Activated CD4-positive, alpha-beta memory T cell treated with anti-CD3 and anti-CD28 coated beads for 36 hours (primary cell): Measurements from ENCODE around the gene KIF25. TPM values are rescaled to one million over a fixed set of nuclear protein-coding genes. Genes with fewer than 3 reads are reported as not detected.

Experiments
- CTCF ChIA-PET: fragments of 350-600 bp; sonication (Branson Sonifier 250); formaldehyde crosslinking; loops from one replicate; lab custom pipeline; 2021; ENCODE audit warnings: antibody characterized with exemption, inconsistent platforms; lab: Charles Lee
- POLR2A ChIA-PET: fragments of 350-600 bp; sonication (Branson Sonifier 250); formaldehyde crosslinking; loops from one replicate; lab custom pipeline; 2021; ENCODE audit warnings: antibody characterized with exemption; lab: Charles Lee
- DNase-seq: peaks from one replicate; pipeline ENCODE4 v3.0.0-alpha.2; 2020
- H3K27ac Mint-ChIP-seq: one replicate; pipeline ENCODE4 v1.8.0; 2021; ENCODE audit warnings: mixed read lengths
- H3K27me3 Mint-ChIP-seq: one replicate; pipeline ENCODE4 v1.8.0; 2021; ENCODE audit warnings: mixed read lengths
- H3K36me3 Mint-ChIP-seq: one replicate; pipeline ENCODE4 v1.8.0; 2021; ENCODE audit warnings: mixed read lengths
- H3K4me1 Mint-ChIP-seq: one replicate; pipeline ENCODE4 v1.8.0; 2021; ENCODE audit warnings: low read depth, mixed read lengths
- H3K4me3 Mint-ChIP-seq: one replicate; pipeline ENCODE4 v1.8.0; 2021; ENCODE audit warnings: mild to moderate bottlenecking, mixed read lengths
- H3K9me3 Mint-ChIP-seq: one replicate; pipeline ENCODE4 v1.8.0; 2021; ENCODE audit warnings: mixed read lengths
- intact Hi-C: fragments of 100-400 bp; cut with micrococcal nuclease; formaldehyde crosslinking; loops from one replicate; pipeline ENCODE4 v1.15.1; 2023
- total RNA-seq, 2 experiments: library from RNA; stranded (reverse); gene quantifications; one replicate each; pipeline ENCODE4 v1.2.3, GENCODE V29; 2021

Gene KIF25
- total RNA-seq, 2 experiments from 2014 or later: not detected

GRCh38 chr6:168080393-168081077 lies 83.1 kb downstream of the KIF25 start:
- POLR2A ChIA-PET: no interaction called here

DNA sequence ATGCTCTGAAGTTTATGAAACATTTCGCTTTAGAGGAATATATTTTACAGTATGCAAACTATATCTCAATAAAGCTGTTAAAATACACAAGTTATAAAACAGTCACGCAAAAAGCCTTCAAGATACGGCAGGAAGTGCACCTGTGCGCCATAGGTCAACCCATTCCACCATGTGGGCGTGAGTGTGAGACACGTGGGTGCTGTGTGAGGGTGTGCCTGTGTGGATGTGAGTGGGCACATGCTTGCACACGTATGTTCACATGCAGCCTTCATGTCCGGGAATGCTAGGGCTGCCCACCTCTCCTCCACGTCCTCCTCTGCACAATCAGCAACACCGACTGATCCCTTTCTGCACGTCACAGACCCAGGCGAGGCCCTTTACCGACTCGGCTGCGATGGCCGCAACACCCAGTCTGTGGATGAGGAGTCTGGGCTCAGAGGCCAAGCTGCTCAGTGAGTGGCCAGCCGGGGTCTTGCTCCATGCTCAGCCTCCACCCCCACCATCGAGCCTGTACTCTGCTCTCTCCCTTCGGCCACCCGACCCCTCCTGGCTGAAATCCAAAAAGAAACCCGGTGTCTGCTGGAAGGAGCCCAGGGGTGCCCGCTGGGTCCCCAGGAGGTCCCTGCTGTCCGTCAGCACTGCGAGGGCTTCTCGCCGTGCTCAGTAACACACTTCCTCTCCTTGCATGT lies 84.5 kb downstream of the KIF25 start:
- H3K4me3 Mint-ChIP-seq: no peak overlapping the region
- no peaks in the 10 kb centered on the region for H3K4me1 Mint-ChIP-seq
- intact Hi-C loops: no loop called here
- no peak overlapping the region for H3K27ac Mint-ChIP-seq
- no peak for DNase-seq
- H3K36me3 Mint-ChIP-seq: no peaks in the 10 kb centered on the region
- POLR2A ChIA-PET: no interaction called here
- no peaks in the 10 kb centered on the region for H3K9me3 Mint-ChIP-seq
- H3K27me3 Mint-ChIP-seq: no peaks in the 10 kb centered on the region
- CTCF ChIA-PET: no interaction called here

More at GRCh38 chr6:168080393-168081077, 83.1 kb downstream of the KIF25 start:
- no peaks in the 10 kb centered on the region for H3K4me1 Mint-ChIP-seq
- intact Hi-C loops: no loop called here
- H3K4me3 Mint-ChIP-seq: no peak overlapping the region
- H3K27ac Mint-ChIP-seq: no peak overlapping the region
- CTCF ChIA-PET: no interaction called here
- H3K27me3 Mint-ChIP-seq: no peaks in the 10 kb centered on the region
- no peak for DNase-seq
- no peaks in the 10 kb centered on the region for H3K36me3 Mint-ChIP-seq
- H3K9me3 Mint-ChIP-seq: no peaks in the 10 kb centered on the region

DNA sequence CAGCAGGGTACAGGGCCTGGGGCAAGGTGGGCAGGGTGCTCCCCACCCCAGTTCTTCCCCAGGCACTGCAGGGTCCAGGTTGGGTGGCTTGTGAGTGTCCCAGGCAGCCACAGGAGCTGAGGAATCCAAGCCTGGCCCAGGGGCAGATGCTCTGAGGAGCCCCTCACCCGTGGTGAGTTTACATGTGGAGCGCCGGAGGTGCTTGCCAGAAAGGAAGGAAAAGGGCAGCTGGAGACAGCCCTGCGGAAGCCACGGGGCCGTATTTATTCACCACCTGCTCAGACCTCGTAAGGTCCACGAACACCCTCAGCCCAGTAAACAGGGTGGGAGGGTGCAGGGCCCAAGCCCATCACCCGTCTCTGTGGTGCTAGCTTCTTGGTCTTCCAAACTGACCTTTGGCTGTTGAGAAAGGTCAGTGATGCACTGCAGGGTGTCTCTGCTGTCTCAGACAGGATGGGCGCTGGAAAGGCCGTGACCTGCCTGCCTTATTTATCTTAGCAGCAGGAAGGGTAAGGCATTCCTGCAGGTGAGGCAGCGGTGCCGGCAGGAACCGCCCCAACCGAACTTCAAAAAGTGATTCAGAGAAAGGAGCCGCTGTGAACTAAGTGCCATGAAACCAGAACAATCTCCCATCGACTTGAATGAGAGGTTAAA lies 85.5 kb downstream of the KIF25 start:
- no peaks in the 10 kb centered on the region for H3K27me3 Mint-ChIP-seq
- intact Hi-C loops: no loop called here
- no peaks in the 10 kb centered on the region for H3K9me3 Mint-ChIP-seq
- ChIA-PET POLR2A (no interaction called here), CTCF (no interaction called here)
- H3K27ac Mint-ChIP-seq: no peak overlapping the region
- DNase-seq: no peak
- no peaks in the 10 kb centered on the region for H3K36me3 Mint-ChIP-seq
- H3K4me1 Mint-ChIP-seq: no peaks in the 10 kb centered on the region
- no peak overlapping the region for H3K4me3 Mint-ChIP-seq

- Mint-ChIP-seq H3K4me1 (no peaks in the 10 kb centered on the region), H3K27me3 (no peaks in the 10 kb centered on the region), H3K36me3 (no peaks in the 10 kb centered on the region), H3K9me3 (no peaks in the 10 kb centered on the region), H3K4me3 (no peak overlapping the region), H3K27ac (no peak overlapping the region)
- ChIA-PET CTCF (no interaction called here), POLR2A (no interaction called here)
- intact Hi-C loops: no loop called here
- DNase-seq: no peak
Observed at GRCh38 chr6:168083514-168083885, 86.0 kb downstream of the KIF25 start.

DNA sequence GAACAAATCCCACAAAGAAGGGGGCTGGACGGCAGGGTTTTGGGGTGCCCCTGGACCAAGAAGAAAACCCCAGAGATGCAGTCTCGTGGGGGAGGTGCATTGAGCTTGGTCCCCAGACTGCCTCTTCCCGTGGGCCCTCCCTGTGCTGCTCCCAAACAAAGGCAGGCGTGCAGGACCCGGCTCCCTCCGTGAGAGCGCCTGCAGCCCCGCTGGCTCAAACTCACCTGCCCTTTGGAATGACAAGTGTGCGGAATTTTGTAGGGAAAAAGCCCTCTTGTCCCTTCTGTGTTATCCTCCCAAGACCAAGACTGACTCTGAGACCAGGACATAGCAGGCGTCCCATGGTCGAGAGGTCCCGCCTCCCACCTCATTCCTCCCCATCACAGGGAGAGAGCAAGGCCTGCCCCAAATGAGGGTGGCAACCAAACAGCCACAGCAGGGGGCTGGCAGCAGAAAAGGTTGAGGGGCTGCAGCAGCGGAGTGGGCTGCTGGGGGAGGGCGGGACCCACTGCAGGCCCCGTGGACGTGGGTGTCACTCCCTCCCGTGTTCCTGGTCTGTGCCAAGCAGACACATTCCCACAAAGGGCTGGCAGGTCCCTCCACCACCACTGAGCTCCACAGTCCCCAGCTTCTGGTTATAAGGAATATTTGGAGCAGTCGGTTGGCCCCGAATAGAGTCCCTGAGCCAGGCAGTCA lies 87.1 kb downstream of the KIF25 start:
- no peaks in the 10 kb centered on the region for H3K27me3 Mint-ChIP-seq
- no peak overlapping the region for H3K27ac Mint-ChIP-seq
- no peaks in the 10 kb centered on the region for H3K9me3 Mint-ChIP-seq
- no peaks in the 10 kb centered on the region for H3K36me3 Mint-ChIP-seq
- no peak for DNase-seq
- intact Hi-C loops: no loop called here
- POLR2A ChIA-PET: no interaction called here
- no peaks in the 10 kb centered on the region for H3K4me1 Mint-ChIP-seq
- H3K4me3 Mint-ChIP-seq: no peak overlapping the region
- CTCF ChIA-PET: no interaction called here

DNA sequence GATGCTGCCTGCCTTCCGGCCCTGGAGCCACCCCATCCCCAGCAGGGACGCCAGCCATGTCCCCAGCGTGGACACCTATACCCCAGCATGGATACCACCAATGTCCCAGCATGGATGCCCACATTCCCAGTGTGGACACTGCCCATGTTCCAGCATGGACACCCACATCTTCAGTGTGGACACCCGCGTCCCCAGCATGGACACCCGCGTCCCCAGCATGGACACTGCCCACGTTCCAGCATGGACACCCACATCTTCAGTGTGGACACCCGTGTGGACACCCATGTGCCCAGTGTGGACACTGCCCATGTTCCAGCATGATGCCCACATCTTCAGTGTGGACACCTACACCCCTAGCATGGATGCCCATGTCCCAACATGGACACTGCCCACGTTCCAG lies 88.6 kb downstream of the KIF25 start:
- no peak for DNase-seq
- intact Hi-C loops: no loop called here
- Mint-ChIP-seq H3K9me3 (no peaks in the 10 kb centered on the region), H3K36me3 (no peaks in the 10 kb centered on the region), H3K27me3 (no peaks in the 10 kb centered on the region), H3K27ac (no peak overlapping the region), H3K4me3 (no peak overlapping the region), H3K4me1 (no peaks in the 10 kb centered on the region)
- POLR2A ChIA-PET: no interaction called here
- CTCF ChIA-PET: no interaction called here

DNA sequence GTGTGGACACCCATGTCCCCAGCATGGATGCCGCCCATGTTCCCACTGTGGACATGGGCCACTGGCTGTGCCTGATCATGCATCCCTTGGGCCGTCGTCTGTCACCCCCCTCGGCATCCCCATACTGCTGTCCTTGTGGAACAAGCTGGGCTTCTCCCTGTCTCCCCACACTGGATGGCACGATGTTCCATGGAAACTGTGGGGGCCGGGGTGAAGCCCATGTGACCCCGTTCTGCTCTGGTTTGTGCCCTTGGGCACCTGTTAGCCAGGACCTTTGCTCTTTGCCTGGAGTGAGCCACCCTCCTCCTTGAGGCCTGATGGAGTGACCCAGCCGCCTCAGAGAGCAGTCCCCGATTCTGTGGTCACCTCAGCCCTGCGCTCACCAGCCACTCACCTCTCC lies 89.1 kb downstream of the KIF25 start:
- Mint-ChIP-seq H3K36me3 (no peaks in the 10 kb centered on the region), H3K27ac (no peak overlapping the region), H3K4me3 (no peak overlapping the region), H3K4me1 (no peaks in the 10 kb centered on the region), H3K9me3 (no peaks in the 10 kb centered on the region), H3K27me3 (no peaks in the 10 kb centered on the region)
- no peak for DNase-seq
- POLR2A ChIA-PET: no interaction called here
- intact Hi-C loops: no loop called here
- CTCF ChIA-PET: no interaction called here

- Mint-ChIP-seq H3K36me3 (no peaks in the 10 kb centered on the region), H3K4me1 (no peaks in the 10 kb centered on the region), H3K27ac (no peak overlapping the region), H3K9me3 (peaks cover 6% of the 10 kb centered on the region), H3K27me3 (no peaks in the 10 kb centered on the region), H3K4me3 (no peak overlapping the region)
- intact Hi-C loops: no loop called here
- DNase-seq: no peak
- POLR2A ChIA-PET: no interaction called here
- CTCF ChIA-PET: no interaction called here
Observed at GRCh38 chr6:168087436-168088160, 90.1 kb downstream of the KIF25 start.

- H3K27me3 Mint-ChIP-seq: no peaks in the 10 kb centered on the region
- CTCF ChIA-PET: no interaction called here
Observed at GRCh38 chr6:168088161-168089053, 90.9 kb downstream of the KIF25 start.

DNA sequence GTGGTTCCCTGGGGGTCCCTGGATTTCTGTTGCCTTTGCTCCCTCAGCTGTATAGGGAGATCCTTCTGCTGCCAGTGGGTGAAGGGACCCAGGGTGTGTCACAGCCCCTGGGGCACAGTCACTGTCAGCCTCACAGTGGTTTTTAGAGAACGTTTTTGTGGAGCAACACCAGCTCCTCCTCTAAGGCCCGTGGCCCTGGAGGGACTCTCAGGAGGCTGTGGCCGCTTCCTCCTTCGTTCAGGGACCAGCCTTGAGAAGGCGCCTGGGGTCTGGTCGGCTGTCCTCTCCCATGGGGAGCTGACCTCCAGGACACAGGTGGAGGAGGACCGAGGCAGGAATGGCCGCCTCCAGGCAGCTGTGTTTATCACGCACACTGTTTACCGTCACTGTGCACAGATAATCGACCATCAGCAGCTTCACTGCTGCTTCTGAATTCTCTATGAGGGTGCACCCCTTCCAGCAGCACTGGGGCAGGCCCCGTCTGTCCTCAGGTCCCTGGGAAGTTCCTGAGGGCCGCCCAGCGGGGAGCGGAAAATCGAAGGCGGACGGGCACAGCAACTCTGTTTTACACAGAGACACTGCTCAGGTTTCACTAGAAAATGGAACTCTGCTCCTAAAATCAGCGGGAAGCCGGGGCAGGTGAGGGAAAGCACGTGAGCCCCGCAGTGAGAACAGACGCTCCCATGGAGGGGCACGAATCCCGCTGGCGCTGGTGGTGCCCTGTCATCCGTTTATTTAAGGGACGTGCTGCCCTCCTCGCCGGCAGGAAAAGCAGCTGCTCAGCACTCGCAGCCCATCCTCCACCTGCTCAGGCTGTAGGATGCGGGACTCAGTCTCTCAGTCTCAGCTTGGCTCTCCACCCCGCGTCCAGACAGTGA lies 92.0 kb downstream of the KIF25 start:
- Mint-ChIP-seq H3K9me3 (peaks cover 9% of the 10 kb centered on the region), H3K36me3 (no peaks in the 10 kb centered on the region), H3K27ac (no peak overlapping the region), H3K27me3 (no peaks in the 10 kb centered on the region), H3K4me1 (no peaks in the 10 kb centered on the region), H3K4me3 (no peak overlapping the region)
- no peak for DNase-seq
- intact Hi-C loops: no loop called here
- CTCF ChIA-PET: no interaction called here
- POLR2A ChIA-PET: no interaction called here

More at GRCh38 chr6:168088161-168089053, 90.9 kb downstream of the KIF25 start:
- intact Hi-C loops: no loop called here
- no peak for DNase-seq
- POLR2A ChIA-PET: no interaction called here
- H3K36me3 Mint-ChIP-seq: no peaks in the 10 kb centered on the region
- H3K9me3 Mint-ChIP-seq: peaks cover 9% of the 10 kb centered on the region
- no peaks in the 10 kb centered on the region for H3K4me1 Mint-ChIP-seq
- H3K27ac Mint-ChIP-seq: no peak overlapping the region
- H3K4me3 Mint-ChIP-seq: no peak overlapping the region
